Panc1 (cell line): Measurements from ENCODE around the gene ADAMTS2. TPM values are rescaled to one million over a fixed set of nuclear protein-coding genes. Genes with fewer than 3 reads are reported as not detected.

ENCODE experiments used
- ATAC-seq: fragments of 200-7000 bp; cut with Tn5 transposase; 2 replicates; pipeline ENCODE4 v1.9.1; 2020; ENCODE audit warnings: mild to moderate bottlenecking, moderate library complexity
- BruUV-seq: library from RNA; stranded (reverse); fragments of 400-500 nt; replicated peaks from 2 replicates; lab custom pipeline; 2021; lab: Mats Ljungman, UMichigan
- CTCF ChIA-PET: fragments of 300-600 bp; sonication (Branson Sonifier 250); formaldehyde crosslinking; loops from one replicate; lab custom pipeline; 2022; ENCODE audit warnings: antibody characterized with exemption; lab: Charles Lee
- POLR2A ChIA-PET: fragments of 300-600 bp; sonication (Branson Sonifier 250); formaldehyde crosslinking; loops from one replicate; lab custom pipeline; 2022; ENCODE audit warnings: antibody characterized with exemption; lab: Charles Lee
- DNase-seq: peaks from one replicate; pipeline ENCODE4 v3.0.0-alpha.2; 2010; ENCODE audit warnings: low read depth, low spot score
- H3K27ac ChIP-seq: 2 replicates; pipeline ENCODE4 v1.5.1; 2011; ENCODE audit warnings: mild to moderate bottlenecking, low read length, inconsistent platforms
- H3K27me3 ChIP-seq: fragments of 200-500 bp; sonication (Bioruptor generic); 2 replicates; pipeline ENCODE4 v1.6.0; 2014; ENCODE audit warnings: low read length, inconsistent platforms; ENCODE audit not compliant: control insufficient read depth, insufficient read depth
- H3K36me3 ChIP-seq: fragments of 200-500 bp; sonication (Bioruptor generic); 2 replicates; pipeline ENCODE4 v1.5.1; 2014; ENCODE audit warnings: inconsistent platforms, mild to moderate bottlenecking, low read length, moderate library complexity; ENCODE audit not compliant: control insufficient read depth, insufficient read depth
- H3K4me1 ChIP-seq: 2 replicates; pipeline ENCODE4 v1.5.1; 2011; ENCODE audit warnings: inconsistent platforms, mild to moderate bottlenecking, low read length, moderate library complexity; ENCODE audit not compliant: control insufficient read depth, insufficient read depth
- H3K4me3 ChIP-seq, 2 experiments: 2 replicates each; pipeline ENCODE4 v1.5.1; 2011 to 2012; ENCODE audit warnings: low read depth in 2 of 2, low read length in 2 of 2, mild to moderate bottlenecking in 2 of 2, inconsistent platforms in 1 of 2, moderate library complexity in 1 of 2
- H3K9me3 ChIP-seq: fragments of 200-500 bp; sonication (Bioruptor generic); 2 replicates; pipeline ENCODE4 v1.5.1; 2014; ENCODE audit warnings: low read depth, mild to moderate bottlenecking, inconsistent platforms, low read length, moderate library complexity; ENCODE audit not compliant: control insufficient read depth, insufficient read depth
- CTCF ChIP-seq: fragments of 450-650 bp; IDR thresholded peaks from 2 replicates; pipeline ENCODE4 v1.5.1; 2017; ENCODE audit warnings: mild to moderate bottlenecking
- POLR2AphosphoS5 ChIP-seq: IDR thresholded peaks from 2 replicates; pipeline ENCODE4 v1.6.1; 2012; ENCODE audit warnings: mild to moderate bottlenecking, low read depth, low read length, moderate library complexity
- REST ChIP-seq, 2 experiments: IDR thresholded peaks; 2 replicates each; pipeline ENCODE4 v1.6.1; 2011 to 2012; ENCODE audit warnings: low read depth in 2 of 2, control low read depth in 1 of 2, low read length in 1 of 2, mild to moderate bottlenecking in 1 of 2, moderate library complexity in 1 of 2; ENCODE audit not compliant: insufficient read depth in 1 of 2
- SIN3A ChIP-seq: IDR thresholded peaks from 2 replicates; pipeline ENCODE4 v1.6.1; 2012; ENCODE audit warnings: low read depth, mild to moderate bottlenecking, low read length, moderate library complexity, borderline replicate concordance; ENCODE audit not compliant: insufficient read depth
- TCF7L2 ChIP-seq: IDR thresholded peaks from 2 replicates; pipeline ENCODE4 v1.6.1; 2011; ENCODE audit warnings: mild to moderate bottlenecking, low read depth, low read length, inconsistent platforms
- in situ Hi-C: cut with HindIII; loops from 2 replicates; pipeline ENCODE4 v1.10.0; 2016; ENCODE audit warnings: low sequenced_read_pairs, low pct_unique_long_range_greater_than_20kb
- intact Hi-C: fragments of 100-400 bp; cut with micrococcal nuclease; formaldehyde crosslinking; loops from one replicate; pipeline ENCODE4 v1.10.0; 2022; ENCODE audit not compliant: unreplicated experiment
- total RNA-seq: library from RNA; stranded (reverse); gene quantifications from one replicate; pipeline ENCODE4 v1.2.1, GENCODE V29; 2021; ENCODE audit not compliant: unreplicated experiment

ADAMTS2 gene
- total RNA-seq, 1 experiment from 2014 or later = 0.13 TPM

GRCh38 chr5:179185256-179185940, 159.9 kb downstream of the ADAMTS2 start:
- intact Hi-C loops = no loop called here
- H3K27me3 ChIP-seq = no peaks in the 10 kb centered on the region
- no peak overlapping the region for H3K4me3 ChIP-seq
- CTCF ChIA-PET = no interaction called here
- no peaks in the 10 kb centered on the region for H3K4me1 ChIP-seq
- POLR2A ChIA-PET = no interaction called here
- no peaks in the 10 kb centered on the region for H3K9me3 ChIP-seq
- TF ChIP-seq POLR2AphosphoS5 (no peak), TCF7L2 (no peak), REST (IDR thresholded peaks at IDR 0.05; ENCODE audit: insufficient read depth in 1 of 2, low read depth in 2 of 2, low read length in 1 of 2) (no peak), CTCF (no peak), SIN3A (no peak)
- DNase-seq (no peak), ATAC-seq (no peak)
- no peak overlapping the region for H3K27ac ChIP-seq
- in situ Hi-C loops = no loop called here
- no TSS peak for BruUV-seq
- H3K36me3 ChIP-seq = no peaks in the 10 kb centered on the region

- no peaks in the 10 kb centered on the region for H3K9me3 ChIP-seq
- no peak overlapping the region for H3K27ac ChIP-seq
- ATAC-seq (no peak), DNase-seq (no peak)
- H3K36me3 ChIP-seq = no peaks in the 10 kb centered on the region
- no peak for TF ChIP-seq CTCF
- no peak for TF ChIP-seq POLR2AphosphoS5
- TF ChIP-seq TCF7L2 = no peak
- no peak for TF ChIP-seq SIN3A
- no peak for TF ChIP-seq REST (IDR thresholded peaks at IDR 0.05; ENCODE audit: insufficient read depth in 1 of 2, low read depth in 2 of 2, low read length in 1 of 2)
- H3K4me3 ChIP-seq = no peak overlapping the region
- ChIA-PET CTCF (no interaction called here), POLR2A (no interaction called here)
- no peaks in the 10 kb centered on the region for H3K4me1 ChIP-seq
- intact Hi-C loops = no loop called here
- in situ Hi-C loops = no loop called here
- H3K27me3 ChIP-seq = no peaks in the 10 kb centered on the region
- no TSS peak for BruUV-seq
These were observed 160.7 kb downstream of the ADAMTS2 start for GRCh38 chr5:179184521-179185050.
